Fibroblast of lung (primary cell): ENCODE results near the gene ZZZ3. TPM values are rescaled to one million over a fixed set of nuclear protein-coding genes. Genes with fewer than 3 reads are reported as not detected.

Experiments
- DNase-seq, 2 donors: peaks; one replicate each; pipeline versions ENCODE4 v3.0.0 to v3.0.0-alpha.2; 2010; ENCODE audit warnings: low read depth in 2 of 2
- H2AFZ ChIP-seq: 2 replicates; pipeline ENCODE4 v1.5.1; 2012; ENCODE audit warnings: low read length, control low read depth, inconsistent platforms
- H3K27ac ChIP-seq: 2 replicates; pipeline ENCODE4 v1.5.1; 2011; ENCODE audit warnings: low read length, control low read depth; ENCODE audit not compliant: insufficient read depth
- H3K27me3 ChIP-seq: 2 replicates; pipeline ENCODE4 v1.5.1; 2011; ENCODE audit warnings: mild to moderate bottlenecking, low read length; ENCODE audit not compliant: control insufficient read depth, insufficient read depth
- H3K36me3 ChIP-seq: 2 replicates; pipeline ENCODE4 v1.5.1; 2011; ENCODE audit warnings: low read length; ENCODE audit not compliant: control insufficient read depth, insufficient read depth
- H3K4me1 ChIP-seq: 2 replicates; pipeline ENCODE4 v1.5.1; 2011; ENCODE audit warnings: low read length; ENCODE audit not compliant: control insufficient read depth, insufficient read depth; ENCODE audit errors: extremely low read depth
- H3K4me2 ChIP-seq: 2 replicates; pipeline ENCODE4 v1.5.1; 2011; ENCODE audit warnings: low read length, control low read depth; ENCODE audit not compliant: insufficient read depth; ENCODE audit errors: extremely low read depth
- H3K4me3 ChIP-seq, 4 experiments: fragments of 200-600 bp in 1 of 4; sonication (generic) in 1 of 4; replicated peaks in 1 of 4; 2 replicates each; pipeline ENCODE4 v1.5.1; 2011 to 2016; ENCODE audit warnings: low read length in 4 of 4, low read depth in 3 of 4, mild to moderate bottlenecking in 3 of 4, control low read depth in 2 of 4, inconsistent platforms in 1 of 4, mixed read lengths in 1 of 4; ENCODE audit not compliant: insufficient read depth in 1 of 4; ENCODE audit errors: control extremely low read depth in 1 of 4
- H3K79me2 ChIP-seq: 2 replicates; pipeline ENCODE4 v1.5.1; 2012; ENCODE audit warnings: mild to moderate bottlenecking, low read length, inconsistent platforms; ENCODE audit not compliant: control insufficient read depth, insufficient read depth
- H3K9ac ChIP-seq: 2 replicates; pipeline ENCODE4 v1.5.1; 2011; ENCODE audit warnings: mild to moderate bottlenecking, low read length, control low read depth; ENCODE audit not compliant: insufficient read depth
- H3K9me3 ChIP-seq: 2 replicates; pipeline ENCODE4 v1.5.1; 2012; ENCODE audit warnings: low read depth, low read length; ENCODE audit not compliant: control insufficient read depth, insufficient read depth
- H4K20me1 ChIP-seq: 2 replicates; pipeline ENCODE4 v1.5.1; 2011; ENCODE audit warnings: low read length; ENCODE audit not compliant: control insufficient read depth, insufficient read depth; ENCODE audit errors: extremely low read depth
- EZH2 ChIP-seq: IDR thresholded peaks from 2 replicates; pipeline ENCODE4 v1.5.1; 2012; ENCODE audit warnings: low read length, control low read depth, mild to moderate bottlenecking; ENCODE audit errors: missing control alignments
- polyA plus RNA-seq, 2 donors: library from polyadenylated mRNA; depleted of rRNA in 1 of 2; stranded (reverse) in 1 of 2; unstranded in 1 of 2; fragments of >200 nt; gene quantifications; 2 replicates each; pipeline ENCODE4 v1.2.1, GENCODE V29; 2011 to 2012; ENCODE audit warnings: missing spikeins in 1 of 2
- total RNA-seq: library from RNA; depleted of rRNA; stranded (reverse); fragments of >200 nt; gene quantifications from 2 replicates; pipeline ENCODE4 v1.2.1, GENCODE V29; 2014
- TF ChIP-seq, protein P1 (sequence below), 2 donors: IDR thresholded peaks in 1 of 2; conservative IDR thresholded peaks in 1 of 2; 1 replicate in 1 of 2; 2 replicates in 1 of 2; pipeline ENCODE4 v1.5.1; 2011 to 2012; ENCODE audit warnings: low read length in 2 of 2, control low read depth in 1 of 2, inconsistent platforms in 1 of 2, low read depth in 1 of 2, mild to moderate bottlenecking in 1 of 2

ZZZ3 gene
- total and polyA plus RNA-seq, 2 donors (not counting 1 experiment from before 2014, with no cell fraction given) = 38.6 to 111 TPM

DNA sequence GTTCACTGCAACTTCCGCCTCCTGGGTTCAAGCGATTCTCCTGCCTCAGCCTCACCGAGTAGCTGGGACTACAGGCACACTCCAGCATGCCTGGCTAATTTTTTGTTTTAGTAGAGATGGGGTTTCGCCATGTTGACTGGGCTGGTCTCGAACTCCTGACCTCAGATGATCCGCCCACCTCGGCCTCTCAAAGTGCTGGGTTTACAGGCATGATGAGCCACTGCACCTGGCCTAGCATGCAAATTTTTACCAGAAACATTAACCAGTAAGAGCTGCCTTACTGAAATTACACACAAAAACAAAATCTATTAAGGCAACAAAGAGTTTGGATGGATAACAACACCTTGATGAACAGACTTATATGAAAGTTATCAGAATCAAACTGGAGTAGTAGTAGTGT lies 12.1 kb downstream of the ZZZ3 start:
- H3K4me2 ChIP-seq = no peak overlapping the region
- peaks cover 96% of the 10 kb centered on the region for H3K79me2 ChIP-seq
- no peak overlapping the region for H2AFZ ChIP-seq
- no peak for DNase-seq
- peaks cover 12% of the 10 kb centered on the region for H3K4me1 ChIP-seq
- no peak overlapping the region for H3K9ac ChIP-seq
- H3K27ac ChIP-seq = no peak overlapping the region
- no peaks in the 10 kb centered on the region for H4K20me1 ChIP-seq
- no peaks in the 10 kb centered on the region for H3K36me3 ChIP-seq
- no peaks in the 10 kb centered on the region for H3K27me3 ChIP-seq
- H3K9me3 ChIP-seq = no peaks in the 10 kb centered on the region
- TF ChIP-seq, protein P1, sequence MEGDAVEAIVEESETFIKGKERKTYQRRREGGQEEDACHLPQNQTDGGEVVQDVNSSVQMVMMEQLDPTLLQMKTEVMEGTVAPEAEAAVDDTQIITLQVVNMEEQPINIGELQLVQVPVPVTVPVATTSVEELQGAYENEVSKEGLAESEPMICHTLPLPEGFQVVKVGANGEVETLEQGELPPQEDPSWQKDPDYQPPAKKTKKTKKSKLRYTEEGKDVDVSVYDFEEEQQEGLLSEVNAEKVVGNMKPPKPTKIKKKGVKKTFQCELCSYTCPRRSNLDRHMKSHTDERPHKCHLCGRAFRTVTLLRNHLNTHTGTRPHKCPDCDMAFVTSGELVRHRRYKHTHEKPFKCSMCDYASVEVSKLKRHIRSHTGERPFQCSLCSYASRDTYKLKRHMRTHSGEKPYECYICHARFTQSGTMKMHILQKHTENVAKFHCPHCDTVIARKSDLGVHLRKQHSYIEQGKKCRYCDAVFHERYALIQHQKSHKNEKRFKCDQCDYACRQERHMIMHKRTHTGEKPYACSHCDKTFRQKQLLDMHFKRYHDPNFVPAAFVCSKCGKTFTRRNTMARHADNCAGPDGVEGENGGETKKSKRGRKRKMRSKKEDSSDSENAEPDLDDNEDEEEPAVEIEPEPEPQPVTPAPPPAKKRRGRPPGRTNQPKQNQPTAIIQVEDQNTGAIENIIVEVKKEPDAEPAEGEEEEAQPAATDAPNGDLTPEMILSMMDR (conservative IDR thresholded peaks at IDR 0.05 in 1 of 2, IDR thresholded peaks at IDR 0.05 in 1 of 2; ENCODE audit: low read depth in 1 of 2, low read length in 2 of 2) = no peak
- no peak for TF ChIP-seq EZH2
- no peak overlapping the region for H3K4me3 ChIP-seq

DNA sequence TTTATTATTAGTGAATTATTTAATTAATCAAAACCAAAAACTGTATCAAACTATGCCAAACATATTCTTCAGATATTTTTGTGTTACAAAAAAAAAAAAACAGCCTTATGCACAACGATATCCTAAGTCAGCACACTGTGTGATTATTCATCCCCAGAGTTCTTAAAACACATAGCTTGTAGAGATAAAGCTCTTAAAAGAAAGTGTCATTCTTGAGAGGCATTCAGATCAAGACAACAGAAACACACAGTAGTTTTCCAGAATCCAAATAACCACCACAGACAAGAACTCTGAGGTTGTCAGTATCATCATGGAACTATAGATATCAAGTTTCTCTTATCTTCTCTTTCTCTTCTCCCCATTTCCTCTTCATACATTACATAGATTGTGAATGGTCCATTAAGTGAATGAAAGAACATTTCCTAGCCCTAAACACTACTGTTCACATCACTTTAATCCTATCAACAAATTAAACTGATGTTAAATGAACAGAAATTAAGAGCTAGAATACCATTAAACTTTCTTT lies 13.5 kb downstream of the ZZZ3 start:
- no peaks in the 10 kb centered on the region for H3K27me3 ChIP-seq
- H2AFZ ChIP-seq = no peak overlapping the region
- no peak for DNase-seq
- peaks cover 98% of the 10 kb centered on the region for H3K79me2 ChIP-seq
- TF ChIP-seq EZH2 = no peak
- TF ChIP-seq, protein P1 (conservative IDR thresholded peaks at IDR 0.05 in 1 of 2, IDR thresholded peaks at IDR 0.05 in 1 of 2; ENCODE audit: low read depth in 1 of 2, low read length in 2 of 2) = no peak
- H3K4me1 ChIP-seq = peaks cover 9% of the 10 kb centered on the region
- H3K9ac ChIP-seq = no peak overlapping the region
- no peaks in the 10 kb centered on the region for H4K20me1 ChIP-seq
- H3K4me3 ChIP-seq = no peak overlapping the region
- H3K4me2 ChIP-seq = no peak overlapping the region
- H3K36me3 ChIP-seq = no peaks in the 10 kb centered on the region
- no peaks in the 10 kb centered on the region for H3K9me3 ChIP-seq
- no peak overlapping the region for H3K27ac ChIP-seq

DNA sequence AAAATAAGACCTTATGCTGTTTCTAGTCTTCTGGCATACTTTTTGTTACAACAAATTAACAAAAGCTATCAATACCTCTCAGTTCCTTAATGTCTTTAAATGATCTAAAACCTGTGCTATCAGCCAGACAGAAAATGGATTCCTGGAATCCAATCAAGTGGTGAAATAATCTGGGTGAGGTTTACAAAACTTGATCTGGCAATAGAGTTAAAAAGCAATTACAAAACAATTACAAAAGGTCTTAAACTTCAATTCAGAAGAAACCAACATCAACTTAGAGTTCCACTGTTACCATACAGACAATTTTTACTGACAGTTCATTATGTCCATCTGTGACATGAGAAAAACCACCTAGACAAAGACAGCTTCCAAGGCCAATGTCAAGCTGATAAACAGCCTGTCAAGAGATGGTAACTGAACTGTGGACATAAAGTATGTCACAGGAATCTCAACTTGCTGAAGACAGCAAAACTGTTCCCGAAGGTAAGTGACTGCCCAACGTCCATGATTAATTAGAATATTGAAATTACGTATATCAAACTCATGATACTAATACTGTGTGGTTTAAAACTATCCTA lies 17.4 kb downstream of the ZZZ3 start:
- Histone ChIP-seq H3K4me1 (peaks cover 2% of the 10 kb centered on the region), H4K20me1 (no peaks in the 10 kb centered on the region), H3K9me3 (no peaks in the 10 kb centered on the region), H3K4me3 (no peak overlapping the region), H3K79me2 (peaks cover 94% of the 10 kb centered on the region), H2AFZ (no peak overlapping the region), H3K9ac (no peak overlapping the region), H3K36me3 (no peaks in the 10 kb centered on the region), H3K27ac (no peak overlapping the region), H3K4me2 (peak overlapping the region; percentile 62), H3K27me3 (no peaks in the 10 kb centered on the region)
- TF ChIP-seq, protein P1 (conservative IDR thresholded peaks at IDR 0.05 in 1 of 2, IDR thresholded peaks at IDR 0.05 in 1 of 2; ENCODE audit: low read depth in 1 of 2, low read length in 2 of 2) = no peak
- peak in 1 of 2 donors; percentile 19 for DNase-seq
